Effector CD8-positive, alpha-beta T cell (primary cell): Measurements from ENCODE around the gene DPM1.

Experiments used
- DNase-seq: peaks from one replicate; lab custom pipeline; 2025; lab: John Stamatoyannopoulos, UW
- total RNA-seq, 4 experiments: gene quantifications; one replicate each; lab custom pipeline; 2026; lab: John Stamatoyannopoulos, UW

DPM1 gene
- 52.6 to 75.7 (median 63.5) reads per million in 4 experiments for total RNA-seq

DNA sequence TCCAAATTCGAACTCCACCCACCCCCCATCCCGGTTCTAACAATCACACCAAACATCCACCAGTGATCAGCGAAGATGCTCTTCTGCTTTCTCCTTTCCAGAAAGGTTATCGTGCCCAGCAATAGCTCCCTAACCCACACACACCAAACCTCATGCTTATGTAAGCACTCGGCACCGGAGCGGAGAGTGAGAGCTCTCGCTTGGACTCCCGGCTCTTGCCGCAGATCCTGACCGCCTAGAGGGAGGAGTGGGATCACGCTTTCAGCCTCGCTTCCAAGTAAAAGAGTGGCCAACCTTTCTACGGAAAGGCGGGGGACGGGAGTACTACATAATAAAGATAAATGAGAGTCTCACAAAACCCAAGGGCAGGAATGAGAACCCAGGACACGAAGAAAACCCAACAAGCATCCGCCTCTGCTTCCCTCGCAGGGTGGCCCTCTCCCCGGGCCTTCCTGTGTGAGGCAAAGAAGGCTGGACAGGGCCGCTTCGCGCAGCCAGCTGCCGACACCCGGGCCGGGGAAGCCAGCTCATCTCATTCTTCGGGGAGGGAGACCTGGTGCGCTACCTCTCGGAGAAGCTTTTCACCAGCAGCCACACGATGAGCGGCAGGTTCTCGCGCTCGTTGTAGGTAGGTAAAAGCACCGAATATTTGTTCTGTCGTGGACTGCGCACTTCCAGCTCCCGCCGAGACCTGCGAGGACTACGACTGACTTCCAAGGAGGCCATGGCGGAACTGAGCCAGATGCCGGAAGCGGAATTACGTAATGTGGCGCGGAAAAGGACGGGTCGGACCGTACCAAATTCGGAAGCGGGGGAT, at the start of gene DPM1:
Gene DPM1, minus strand, starts transcription at position 735 of the 817 bp plus-strand sequence. Its CDS starts 9 bp downstream, at position 726.
- DNase-seq = peak; percentile 80

DNA sequence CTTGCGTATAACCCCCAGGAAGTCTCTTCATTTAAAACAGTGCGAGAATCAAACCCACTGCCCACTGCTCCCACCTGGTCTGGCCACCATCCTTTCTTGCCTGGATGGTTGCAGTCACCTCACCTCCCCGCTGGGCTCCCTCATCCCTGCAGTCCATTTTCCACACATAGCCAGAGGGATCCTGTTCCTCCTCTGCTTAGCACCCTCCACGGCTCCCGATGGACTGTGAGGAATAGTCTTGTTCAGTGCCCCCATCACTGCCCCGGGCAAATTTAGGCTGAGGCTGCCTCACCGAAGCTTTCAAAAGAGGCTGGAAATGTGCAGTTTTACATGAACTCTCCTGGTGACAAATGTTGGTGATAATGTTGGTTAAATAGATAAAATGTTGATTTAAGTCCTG, 46.9 kb upstream of the DPM1 start:
- DNase-seq = no peak

DNA sequence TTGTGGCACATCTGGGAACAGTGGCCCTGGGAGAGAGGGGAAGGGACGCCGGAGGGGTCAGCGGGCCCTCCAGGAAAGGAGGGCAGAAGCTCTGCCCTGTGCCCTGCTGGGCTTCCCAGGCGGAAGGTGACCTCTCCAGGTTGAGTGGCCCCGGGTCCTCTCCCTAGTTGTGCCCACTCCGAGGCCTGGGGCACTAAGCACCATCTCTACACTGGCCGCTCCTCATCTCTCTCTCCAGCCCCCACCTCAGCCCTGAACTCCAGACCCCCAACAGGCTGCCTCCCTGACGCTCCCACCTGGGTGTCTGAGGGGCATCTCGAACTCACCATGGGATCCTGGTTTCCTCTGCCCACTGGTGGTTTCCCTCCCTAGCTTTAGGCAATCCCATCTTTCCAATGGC, 46.4 kb upstream of the DPM1 start:
- no peak for DNase-seq

DNA sequence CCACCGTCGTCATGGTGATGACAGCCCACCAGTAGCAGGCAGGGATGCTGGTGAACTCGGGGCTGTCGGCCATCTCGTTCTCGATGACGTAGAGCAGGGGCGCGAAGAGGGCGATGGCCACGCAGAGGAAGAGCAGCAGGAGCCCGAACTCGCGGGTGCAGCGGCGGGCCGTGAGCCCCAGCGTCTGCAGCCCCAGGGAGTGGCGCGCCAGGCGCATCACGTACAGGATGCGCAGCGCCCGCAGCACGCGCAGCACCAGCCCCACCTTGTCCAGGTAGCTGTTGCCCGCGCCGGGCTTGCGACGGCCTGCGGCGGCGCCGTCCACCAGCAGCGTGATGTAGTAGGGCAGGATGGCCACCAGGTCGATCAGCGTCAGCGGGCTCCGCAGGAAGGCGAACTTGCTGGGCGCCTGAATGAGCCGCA, 46.0 kb upstream of the DPM1 start:
- no peak for DNase-seq

DNA sequence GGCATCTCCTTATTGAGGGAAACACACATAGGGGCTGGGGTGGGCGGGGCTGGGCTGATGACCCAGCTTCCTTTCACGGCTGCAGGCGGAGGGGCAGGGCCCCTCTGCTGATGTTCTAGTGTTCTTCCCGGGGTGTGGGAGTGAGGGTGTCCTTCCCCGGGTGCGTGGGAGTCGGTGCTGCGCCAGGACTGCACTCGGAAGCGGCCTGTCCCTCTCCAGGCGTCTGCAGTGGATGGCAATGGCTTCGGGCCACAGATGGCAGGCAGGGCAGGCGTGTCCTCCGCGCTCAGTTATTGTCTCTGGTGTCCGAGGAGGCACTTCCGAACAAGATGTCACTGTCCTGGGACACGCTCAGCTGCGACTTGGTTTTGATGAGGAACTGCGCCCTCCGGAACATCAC, 45.4 kb upstream of the DPM1 start:
- DNase-seq = no peak

DNA sequence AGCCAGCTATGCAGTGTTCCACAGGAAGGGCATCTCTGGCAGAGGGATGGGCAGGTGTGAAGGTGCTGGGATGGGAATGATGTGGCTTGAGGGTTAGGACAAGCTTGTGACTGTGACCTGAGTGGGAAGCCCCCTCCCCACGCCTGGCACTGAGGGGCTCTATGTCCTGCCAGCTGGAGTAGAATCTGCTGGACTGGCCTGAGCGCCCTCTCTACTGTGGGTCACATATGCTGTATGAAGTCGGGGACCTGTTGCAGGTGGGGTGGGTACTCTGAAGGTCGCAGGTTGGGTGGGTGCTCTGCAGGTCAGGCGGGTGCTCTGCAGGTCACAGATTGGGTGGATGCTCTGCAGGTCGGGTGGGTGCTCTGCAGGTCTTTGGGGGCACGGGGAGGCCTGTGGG, 44.3 kb upstream of the DPM1 start:
- no peak for DNase-seq

DNA sequence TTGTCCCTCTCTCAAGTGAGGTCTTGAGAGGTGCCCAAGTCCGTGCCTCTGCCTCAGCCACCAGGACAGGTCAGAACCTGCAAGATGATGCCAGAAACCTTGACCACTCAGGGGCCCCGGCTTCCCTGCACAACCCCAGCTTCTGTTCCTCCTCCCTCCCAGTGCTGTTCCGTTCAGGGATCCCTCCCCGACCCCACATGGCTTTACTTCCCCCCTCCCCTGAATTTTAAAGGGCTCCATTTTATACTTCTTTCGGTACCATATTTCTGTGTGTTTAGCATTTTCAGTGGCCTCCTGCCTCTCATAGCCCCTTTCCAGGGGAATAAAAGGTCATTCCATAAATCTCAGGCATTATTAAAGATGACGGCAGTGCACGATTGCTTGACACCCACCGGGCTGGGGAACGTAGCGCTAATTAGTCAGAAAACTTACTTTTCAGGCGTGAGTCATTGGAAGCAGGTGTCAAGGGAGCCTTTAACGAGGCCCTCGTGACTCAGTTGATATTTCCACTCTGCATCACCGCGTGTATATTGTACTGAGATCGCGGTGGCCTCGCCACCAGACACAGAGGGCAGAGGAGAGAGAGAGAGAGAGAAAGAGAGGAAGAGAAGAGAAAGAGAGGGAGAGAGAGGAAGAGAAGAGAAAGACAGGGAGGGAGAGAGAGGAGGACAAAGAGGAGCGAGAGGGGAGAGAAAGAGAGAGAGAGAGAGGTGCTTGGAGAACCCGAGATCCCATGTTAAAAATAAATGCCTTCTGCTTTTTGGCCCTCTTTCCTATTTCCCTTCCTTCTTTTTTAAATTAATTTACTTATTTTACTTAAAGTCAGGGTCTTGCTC, 43.3 kb upstream of the DPM1 start:
- DNase-seq = no peak

DNA sequence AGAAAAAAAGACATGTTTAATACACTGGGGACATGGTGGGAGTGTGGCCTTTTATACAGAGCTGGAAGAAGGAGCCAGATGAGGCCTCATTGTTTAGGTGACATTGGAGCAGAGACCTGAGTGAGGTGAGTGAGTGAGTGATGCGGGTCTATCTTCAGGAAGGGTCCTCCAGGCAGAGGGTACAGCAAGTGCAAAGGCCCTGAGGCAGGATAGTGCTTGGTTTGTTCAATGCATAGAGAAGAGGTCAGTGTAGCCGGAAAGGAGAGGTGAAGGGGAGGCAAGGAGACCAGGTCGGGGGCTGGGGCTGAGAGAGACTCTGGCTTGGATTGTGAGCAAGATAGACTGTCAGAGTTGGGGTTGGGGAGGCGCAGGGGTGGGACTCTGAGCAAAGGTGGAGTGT, 41.0 kb upstream of the DPM1 start:
- no peak for DNase-seq

DNA sequence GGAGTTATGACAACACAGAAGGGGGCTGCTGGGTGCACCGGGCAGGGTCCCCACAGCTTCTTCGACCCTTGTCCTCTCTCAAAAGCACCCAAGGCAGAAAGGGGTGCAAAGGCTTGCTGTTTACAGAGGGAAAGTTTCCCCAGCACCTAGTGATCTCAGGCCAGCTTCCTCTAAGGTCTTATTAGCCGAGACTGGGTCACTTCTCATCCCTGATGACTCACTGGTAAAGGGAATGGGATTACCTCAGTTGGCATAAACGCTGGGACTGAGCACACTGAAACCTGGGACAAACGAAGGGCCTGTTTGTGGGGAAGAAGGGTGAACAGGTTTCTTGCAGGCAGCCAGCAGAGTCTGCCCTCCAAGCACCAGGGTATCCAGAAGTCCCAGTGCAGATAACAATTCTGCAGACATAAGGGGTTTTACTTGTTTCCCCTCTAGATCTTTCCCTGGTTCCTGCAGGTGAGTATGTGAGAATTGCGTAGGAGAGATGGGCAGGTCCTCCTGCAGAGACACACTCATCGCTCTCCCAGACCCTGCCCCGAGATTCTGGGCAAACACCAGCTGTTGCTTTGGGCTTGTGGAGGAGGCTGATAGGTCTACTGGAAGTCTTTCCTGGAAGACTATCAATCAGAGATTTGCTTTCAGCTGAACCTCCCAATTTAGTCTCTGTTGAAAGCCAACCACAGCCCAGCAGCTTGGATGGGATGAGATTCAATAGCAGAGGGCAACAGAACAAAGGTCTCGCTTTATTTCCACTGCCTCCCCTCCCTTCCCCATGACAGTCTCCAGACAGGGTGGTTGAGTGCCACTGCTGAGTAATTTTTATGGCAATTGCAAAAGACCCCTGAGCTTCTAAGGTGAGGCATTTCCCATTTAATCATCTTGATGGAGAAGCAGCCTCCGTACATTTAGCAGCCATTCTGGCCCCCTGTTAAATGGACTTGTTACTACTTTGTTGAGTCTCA, 38.9 kb upstream of the DPM1 start:
- no peak for DNase-seq

DNA sequence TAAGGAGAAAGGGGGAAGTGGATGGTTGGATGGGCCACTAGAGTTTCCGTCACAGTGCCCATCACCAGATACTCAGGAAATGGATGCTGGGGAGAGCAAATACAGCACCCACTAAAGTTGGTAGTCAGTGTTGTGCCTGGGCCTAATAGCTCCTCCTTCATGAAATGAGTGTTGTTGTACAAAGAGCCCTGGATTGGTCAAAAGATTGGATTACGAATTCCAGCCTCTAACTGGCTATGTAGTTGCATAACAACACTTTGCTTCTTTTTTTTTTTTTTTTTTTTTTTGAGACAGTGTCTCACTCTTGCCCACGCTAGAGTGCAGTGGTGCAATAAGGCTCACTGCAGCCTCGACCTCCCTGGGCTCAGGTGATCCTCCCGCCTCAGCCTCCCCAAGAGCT, 37.2 kb upstream of the DPM1 start:
- no peak for DNase-seq

DNA sequence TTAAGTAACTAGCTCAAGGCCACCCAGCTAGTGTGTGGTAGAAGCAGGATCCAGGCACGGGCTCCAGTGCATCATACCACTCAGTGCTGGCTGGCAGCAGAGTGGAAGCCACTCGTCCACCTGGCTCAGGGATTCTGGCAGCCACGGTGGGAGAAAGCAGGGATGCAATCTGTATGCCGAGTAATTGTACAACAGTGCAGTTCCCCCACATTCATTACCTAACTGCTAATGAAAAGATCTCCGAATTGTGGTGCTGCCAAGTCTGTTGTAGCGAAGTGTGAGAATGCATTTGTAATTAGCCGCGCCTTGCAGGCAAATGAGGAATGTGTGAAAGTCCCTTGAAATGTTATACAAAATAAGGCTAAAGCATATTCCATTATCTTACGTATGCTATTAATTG, 35.5 kb upstream of the DPM1 start:
- no peak for DNase-seq

DNA sequence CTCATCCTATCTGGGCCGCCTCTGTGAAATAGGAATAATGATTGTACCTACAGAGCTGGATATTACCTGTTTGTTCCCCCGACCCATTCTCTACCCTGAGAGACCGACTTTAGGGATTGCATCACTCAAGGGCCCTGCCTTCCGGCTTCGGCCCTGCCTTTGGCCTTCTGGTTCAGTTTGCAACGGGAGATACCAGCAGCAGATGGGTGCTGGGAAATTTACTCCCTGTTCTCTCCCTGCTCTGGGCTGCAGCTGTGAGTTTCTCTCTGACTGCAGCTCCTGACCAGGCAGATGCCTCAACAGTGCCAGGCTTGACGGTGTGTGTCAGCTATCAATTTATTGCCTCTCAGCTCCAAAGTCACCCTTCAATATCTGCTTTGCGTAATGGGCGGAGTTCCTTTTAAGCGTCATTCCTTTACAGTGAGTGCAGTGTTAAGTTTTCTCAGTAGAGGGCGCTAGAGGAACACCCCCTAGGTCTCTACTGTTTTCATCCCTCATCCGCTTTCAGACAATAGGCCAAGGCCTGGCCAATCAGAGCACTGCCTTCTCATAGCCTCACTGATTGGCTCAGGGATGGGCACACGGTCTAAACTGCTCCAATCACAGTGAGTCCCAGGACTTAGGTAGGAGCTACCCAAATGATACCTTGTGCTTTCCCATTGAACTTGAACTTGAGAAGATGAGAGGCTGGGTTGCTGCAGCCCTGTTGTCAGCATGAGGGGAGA, 34.6 kb upstream of the DPM1 start:
- DNase-seq = no peak

DNA sequence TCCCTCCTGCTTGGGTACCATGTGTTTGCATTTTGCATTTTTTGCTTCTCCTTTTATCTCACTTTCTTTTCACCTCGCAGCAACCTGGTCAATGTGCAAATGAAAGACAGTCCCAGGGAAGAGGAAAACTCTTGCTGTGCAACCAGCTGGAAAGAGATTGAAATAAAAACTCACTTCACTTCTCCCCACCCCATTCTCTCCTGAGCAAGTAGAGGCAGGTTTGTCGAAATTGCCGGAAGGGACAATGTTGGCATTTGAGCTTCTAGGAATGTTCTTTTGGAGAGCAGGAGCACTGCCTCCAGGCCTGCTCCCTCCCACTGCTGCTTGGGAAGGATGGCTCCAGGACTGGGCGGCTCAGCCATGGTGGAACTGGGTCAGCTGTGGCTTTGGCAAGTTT, 34.0 kb upstream of the DPM1 start:
- DNase-seq = no peak

DNA sequence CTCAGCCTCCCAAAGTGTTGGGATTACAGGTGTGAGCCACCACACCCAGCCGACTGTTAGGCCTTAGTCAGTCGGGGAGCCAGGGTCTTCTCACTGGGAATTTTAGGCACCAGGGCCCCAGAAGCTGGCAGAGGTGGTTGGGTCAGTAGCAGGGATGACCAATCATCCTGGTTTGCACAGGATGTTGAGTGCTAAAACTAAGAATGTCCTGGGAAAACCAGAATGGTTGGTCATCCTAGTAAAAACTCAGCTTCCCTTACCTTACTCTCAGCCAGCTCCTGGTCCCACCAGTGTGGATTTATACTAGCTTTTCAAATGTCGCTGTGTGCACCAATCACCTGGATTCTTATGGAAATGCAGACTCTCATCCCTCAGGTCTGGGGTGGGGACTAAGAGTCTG, 32.7 kb upstream of the DPM1 start:
- DNase-seq = no peak

DNA sequence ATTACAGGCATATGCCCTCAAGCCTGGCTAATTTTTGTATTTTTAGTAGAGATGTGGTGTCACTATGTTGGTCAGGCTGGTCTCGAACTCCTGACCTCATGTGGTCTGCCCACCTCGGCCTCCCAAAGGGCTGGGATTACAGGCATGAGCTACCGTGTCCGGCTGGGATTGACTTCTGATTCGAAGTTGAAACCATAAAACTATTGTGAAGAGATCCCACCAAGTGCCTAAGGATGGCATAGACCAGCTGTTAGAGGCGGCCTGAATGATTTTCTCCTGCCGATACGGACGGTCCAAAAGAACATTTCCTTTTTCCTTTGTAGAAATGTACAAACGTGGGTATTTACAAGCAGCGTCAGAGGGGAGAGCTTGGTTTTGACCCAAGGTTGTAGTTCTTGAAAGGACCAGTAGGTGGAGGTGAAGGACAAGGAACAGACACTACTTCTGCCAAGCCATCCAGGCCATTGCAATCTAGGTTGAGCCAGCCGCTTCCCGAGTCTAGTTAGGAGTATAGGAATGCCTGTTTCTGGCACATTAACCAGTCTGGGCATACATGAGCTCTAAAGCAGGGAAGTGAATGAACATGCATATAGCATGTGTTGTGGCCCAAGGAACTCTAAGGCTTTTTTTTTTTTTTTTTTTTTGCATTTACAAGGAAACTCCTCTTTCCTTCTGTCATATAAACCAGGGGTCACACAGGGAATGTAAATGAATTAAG, 29.3 kb upstream of the DPM1 start:
- peak; percentile 39 for DNase-seq

DNA sequence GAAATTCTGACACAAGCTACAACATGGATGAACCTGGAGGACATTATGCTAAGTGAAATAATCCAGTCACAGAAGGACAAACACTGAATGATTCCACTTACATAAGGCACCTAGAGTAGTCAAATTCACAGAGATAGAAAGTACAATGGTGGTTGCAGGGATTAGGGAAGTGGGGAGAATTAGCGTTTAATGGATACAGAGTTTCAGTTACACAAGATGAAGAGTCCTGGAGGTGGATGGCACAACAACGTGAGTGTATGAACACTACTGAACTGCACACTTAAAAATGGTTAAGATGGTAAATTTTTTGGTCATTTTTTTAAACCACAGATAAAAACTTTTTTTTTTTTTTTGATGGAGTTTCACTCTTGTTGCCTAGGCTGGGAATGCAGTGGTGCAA, 25.0 kb upstream of the DPM1 start:
- no peak for DNase-seq

DNA sequence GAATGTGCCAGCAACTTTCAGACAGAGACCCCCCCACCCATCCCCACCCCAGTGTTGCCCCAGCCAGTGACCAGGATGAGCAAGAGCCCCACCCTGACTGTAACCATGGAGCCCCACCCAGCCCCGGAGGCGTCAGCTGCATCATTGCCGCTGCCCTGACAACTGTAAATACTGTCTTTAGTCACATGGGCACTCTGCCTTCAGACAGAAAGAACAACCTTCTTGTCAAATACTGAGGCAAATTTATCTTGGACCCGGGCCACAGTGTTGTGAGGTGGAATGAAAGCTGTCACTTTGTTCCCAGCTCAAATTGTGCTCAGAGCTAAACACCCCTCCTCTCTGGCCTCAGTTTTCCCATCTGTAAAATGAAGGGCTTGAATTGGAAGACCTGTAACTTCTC, 24.0 kb upstream of the DPM1 start:
- DNase-seq = no peak

DNA sequence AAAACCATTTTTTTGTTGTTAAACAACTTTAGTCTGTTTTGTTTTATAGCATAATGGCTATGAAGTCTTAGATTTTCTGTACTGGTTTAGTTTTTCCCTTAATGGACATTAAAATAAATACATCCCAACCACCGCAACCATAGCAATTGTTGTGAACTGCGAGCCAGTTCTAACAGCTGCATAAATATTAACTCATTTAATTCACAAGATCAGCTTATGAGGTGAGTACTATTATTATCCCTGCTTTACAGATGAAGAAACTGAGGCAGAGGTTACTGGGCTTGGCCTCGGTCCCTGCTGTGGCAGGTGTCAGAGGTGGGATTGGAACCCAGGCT, 23.3 kb upstream of the DPM1 start:
- no peak for DNase-seq

DNA sequence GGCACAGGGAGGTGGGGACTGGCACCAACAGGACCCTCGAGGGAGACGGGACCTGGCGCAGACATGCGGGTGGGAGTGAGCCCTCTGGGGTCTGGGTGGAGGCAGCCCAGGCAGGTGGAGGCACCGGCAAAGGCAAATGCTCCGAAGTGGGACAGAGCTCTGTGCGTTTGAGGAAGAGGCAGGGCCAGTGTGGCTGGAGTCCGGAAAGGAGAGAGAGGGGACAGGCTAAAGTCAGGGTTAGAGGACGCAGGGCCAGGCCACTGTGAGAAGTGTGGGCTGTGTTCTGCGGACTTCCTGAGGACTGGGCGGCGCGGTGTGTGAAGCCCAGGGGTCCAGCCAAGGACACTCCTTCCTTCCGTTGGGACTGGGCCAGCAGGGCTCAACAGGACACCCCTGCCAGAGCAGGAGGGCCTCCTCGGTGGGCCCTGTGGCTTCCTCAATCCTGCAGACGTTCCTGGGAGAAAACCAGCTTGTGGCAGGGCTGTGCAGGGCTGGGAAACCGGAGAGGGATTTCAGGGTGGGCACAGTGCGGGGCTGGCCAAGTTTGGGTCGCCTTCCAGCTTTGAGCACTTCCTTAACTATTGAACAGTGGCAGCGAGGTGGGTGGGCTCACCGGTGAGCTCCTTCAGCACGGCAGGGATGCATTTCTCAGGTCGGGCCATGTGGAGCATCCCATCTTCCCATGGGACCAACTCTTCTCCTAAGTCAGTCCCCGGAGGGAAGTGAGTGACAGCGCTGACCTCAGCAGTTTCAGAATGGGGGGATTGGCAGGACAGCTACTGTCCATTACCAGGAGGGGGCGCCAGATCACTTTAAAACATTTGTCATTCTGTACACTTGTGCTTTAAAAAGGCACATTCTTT, 22.8 kb upstream of the DPM1 start:
- peak; percentile 66 for DNase-seq
